Thyroid gland (tissue), 4 donors: ENCODE measurements around the gene TOM1L2. TPM values are rescaled to one million over a fixed set of nuclear protein-coding genes. Genes with fewer than 3 reads are reported as not detected.

Experiments used
- DNase-seq, 2 donors: peaks; one replicate each; pipeline ENCODE4 v3.0.0-alpha.2; 2019
- H3K27ac ChIP-seq, 3 donors: fragments of 200-600 bp; sonication (generic); 1 replicate in 2 of 3; 2 replicates in 1 of 3; pipeline ENCODE4 v1.5.1; 2016 to 2019; ENCODE audit warnings: mild to moderate bottlenecking in 1 of 3, moderate library complexity in 1 of 3
- H3K27me3 ChIP-seq: fragments of 200-600 bp; sonication (generic); one replicate; pipeline ENCODE4 v1.5.1; 2019
- H3K36me3 ChIP-seq, 2 donors: fragments of 200-600 bp; sonication (generic); one replicate each; pipeline ENCODE4 v1.5.1; 2016 to 2019
- H3K4me1 ChIP-seq, 2 donors: fragments of 200-600 bp; sonication (generic); one replicate each; pipeline ENCODE4 v1.5.1; 2017 to 2019
- H3K4me3 ChIP-seq, 3 donors: fragments of 200-600 bp; sonication (generic); replicated peaks in 1 of 3; 1 replicate in 2 of 3; 2 replicates in 1 of 3; pipeline ENCODE4 v1.5.1; 2016; ENCODE audit warnings: mild to moderate bottlenecking in 1 of 3
- H3K9me3 ChIP-seq: fragments of 200-600 bp; sonication (generic); one replicate; pipeline ENCODE4 v1.5.1; 2017
- POLR2A ChIP-seq, 2 donors: fragments of 450-650 bp; IDR thresholded peaks; one replicate each; pipeline ENCODE4 v1.6.1; 2017; ENCODE audit warnings: antibody characterized with exemption in 2 of 2, mild to moderate bottlenecking in 2 of 2, moderate library complexity in 1 of 2
- WGBS, 2 donors: methylation state at CpG; one replicate each; pipeline ENCODE4 v1.1.5; 2017; 5-methylcytosine and 5-hydroxymethylcytosine counted together
- intact Hi-C: fragments of 100-400 bp; cut with DNase I; formaldehyde crosslinking; loops from one replicate; pipeline ENCODE4 v1.15.1; 2023
- total RNA-seq, 4 donors: library from RNA; depleted of rRNA; stranded (reverse); fragments of >200 nt; gene quantifications; one replicate each; pipeline ENCODE4 v1.2.3, GENCODE V29; 2016
- TF ChIP-seq, protein P1 (sequence below), 6 experiments: fragments of 200-600 bp in 3 of 6; fragments of 450-650 bp in 3 of 6; sonication (generic) in 3 of 6; IDR thresholded peaks; one replicate each; pipeline ENCODE4 v1.5.1; 2016 to 2019; ENCODE audit warnings: antibody characterized with exemption in 6 of 6, mild to moderate bottlenecking in 2 of 6, inconsistent platforms in 1 of 6, moderate library complexity in 1 of 6

TOM1L2 gene
- total RNA-seq, 4 donors from 2014 or later: 138 to 881 (median 257) TPM

DNA sequence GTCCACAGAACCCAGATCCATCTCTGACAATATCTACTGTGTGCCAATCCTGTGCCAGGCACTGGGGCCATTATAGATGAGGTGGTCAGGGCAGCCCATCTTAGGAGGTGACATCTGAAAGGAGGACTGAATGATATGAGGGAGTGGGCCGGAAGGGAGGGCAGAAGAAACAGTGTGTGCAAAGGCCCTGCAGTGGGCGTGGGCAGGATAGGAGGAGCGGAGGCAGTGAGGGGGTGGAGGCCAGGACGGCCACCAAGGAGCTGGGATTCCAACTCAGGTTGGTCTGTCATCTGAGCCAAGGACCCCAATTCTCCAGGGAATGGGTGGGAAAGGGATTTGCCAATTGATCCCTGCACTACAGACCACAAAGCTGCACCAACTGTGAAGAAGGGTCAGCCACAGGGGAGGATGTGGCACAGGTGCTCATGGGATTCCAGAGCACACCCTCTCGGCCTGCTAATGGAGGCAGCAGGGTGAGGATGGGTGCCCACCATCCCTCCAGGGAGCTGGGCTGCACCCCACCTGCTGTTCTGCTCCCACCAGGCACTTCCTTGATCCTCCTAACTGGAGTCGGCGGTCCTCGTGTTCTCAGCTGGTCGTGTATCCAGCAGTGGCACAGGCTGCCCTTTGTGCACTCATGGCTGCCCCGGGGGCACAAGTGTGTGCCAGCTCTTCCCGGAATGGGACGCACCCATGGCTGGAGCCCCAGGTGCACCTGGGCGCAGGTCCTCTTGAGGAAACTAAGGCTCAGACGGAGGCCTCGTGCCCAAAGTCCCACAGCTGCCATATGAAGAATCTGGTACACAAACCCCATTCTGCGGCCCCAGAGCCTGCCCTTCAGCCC, 145.0 kb downstream of the TOM1L2 start:
- WGBS, 2 donors: 98 to 100% methylated on average over 5 of the region's 16 CpGs
- no peaks in the 10 kb centered on the region for H3K9me3 ChIP-seq
- intact Hi-C loops: no loop called here
- H3K4me1 ChIP-seq: peaks cover 39 to 60% of the 10 kb centered on the region in 2 donors
- H3K27ac ChIP-seq: peak overlapping the region in 1 of 3 donors; percentile 12
- no peaks in the 10 kb centered on the region for H3K27me3 ChIP-seq
- no peaks in the 10 kb centered on the region for H3K36me3 ChIP-seq
- DNase-seq: no peak
- TF ChIP-seq, protein P1, sequence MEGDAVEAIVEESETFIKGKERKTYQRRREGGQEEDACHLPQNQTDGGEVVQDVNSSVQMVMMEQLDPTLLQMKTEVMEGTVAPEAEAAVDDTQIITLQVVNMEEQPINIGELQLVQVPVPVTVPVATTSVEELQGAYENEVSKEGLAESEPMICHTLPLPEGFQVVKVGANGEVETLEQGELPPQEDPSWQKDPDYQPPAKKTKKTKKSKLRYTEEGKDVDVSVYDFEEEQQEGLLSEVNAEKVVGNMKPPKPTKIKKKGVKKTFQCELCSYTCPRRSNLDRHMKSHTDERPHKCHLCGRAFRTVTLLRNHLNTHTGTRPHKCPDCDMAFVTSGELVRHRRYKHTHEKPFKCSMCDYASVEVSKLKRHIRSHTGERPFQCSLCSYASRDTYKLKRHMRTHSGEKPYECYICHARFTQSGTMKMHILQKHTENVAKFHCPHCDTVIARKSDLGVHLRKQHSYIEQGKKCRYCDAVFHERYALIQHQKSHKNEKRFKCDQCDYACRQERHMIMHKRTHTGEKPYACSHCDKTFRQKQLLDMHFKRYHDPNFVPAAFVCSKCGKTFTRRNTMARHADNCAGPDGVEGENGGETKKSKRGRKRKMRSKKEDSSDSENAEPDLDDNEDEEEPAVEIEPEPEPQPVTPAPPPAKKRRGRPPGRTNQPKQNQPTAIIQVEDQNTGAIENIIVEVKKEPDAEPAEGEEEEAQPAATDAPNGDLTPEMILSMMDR (IDR thresholded peaks at IDR 0.05): no peak
- no peak for TF ChIP-seq POLR2A (IDR thresholded peaks at IDR 0.05)
- no peak overlapping the region for H3K4me3 ChIP-seq

DNA sequence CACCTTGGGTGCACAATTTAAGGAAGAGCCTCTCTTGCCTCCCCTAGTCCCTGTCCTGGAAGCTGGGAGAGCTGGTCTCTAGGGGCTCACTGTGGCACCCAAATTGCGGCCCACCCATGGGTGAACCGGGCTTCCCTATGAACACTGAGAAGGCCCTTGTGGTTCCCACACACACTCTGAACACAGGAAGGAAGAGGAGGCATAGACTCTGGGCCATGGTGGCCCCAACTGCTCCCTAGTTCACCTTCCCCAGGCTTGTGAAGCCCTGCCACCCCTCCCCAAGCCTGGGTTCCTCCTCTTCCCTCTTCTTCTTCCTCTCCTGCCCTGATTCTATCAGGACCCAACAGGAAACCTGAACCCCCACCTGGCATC, 145.9 kb downstream of the TOM1L2 start:
- WGBS, 2 donors: 76 to 88% methylated on average over 2 of the region's 2 CpGs
- DNase-seq: no peak
- Histone ChIP-seq H3K4me3 (no peak overlapping the region), H3K9me3 (no peaks in the 10 kb centered on the region), H3K36me3 (no peaks in the 10 kb centered on the region), H3K27ac (peak overlapping the region in 2 of 3 donors; percentile 50 to 85), H3K4me1 (peaks cover 41 to 67% of the 10 kb centered on the region in 2 donors), H3K27me3 (no peaks in the 10 kb centered on the region)
- intact Hi-C loops: no loop called here
- TF ChIP-seq POLR2A (IDR thresholded peaks at IDR 0.05): no peak
- TF ChIP-seq, protein P1 (IDR thresholded peaks at IDR 0.05): no peak

DNA sequence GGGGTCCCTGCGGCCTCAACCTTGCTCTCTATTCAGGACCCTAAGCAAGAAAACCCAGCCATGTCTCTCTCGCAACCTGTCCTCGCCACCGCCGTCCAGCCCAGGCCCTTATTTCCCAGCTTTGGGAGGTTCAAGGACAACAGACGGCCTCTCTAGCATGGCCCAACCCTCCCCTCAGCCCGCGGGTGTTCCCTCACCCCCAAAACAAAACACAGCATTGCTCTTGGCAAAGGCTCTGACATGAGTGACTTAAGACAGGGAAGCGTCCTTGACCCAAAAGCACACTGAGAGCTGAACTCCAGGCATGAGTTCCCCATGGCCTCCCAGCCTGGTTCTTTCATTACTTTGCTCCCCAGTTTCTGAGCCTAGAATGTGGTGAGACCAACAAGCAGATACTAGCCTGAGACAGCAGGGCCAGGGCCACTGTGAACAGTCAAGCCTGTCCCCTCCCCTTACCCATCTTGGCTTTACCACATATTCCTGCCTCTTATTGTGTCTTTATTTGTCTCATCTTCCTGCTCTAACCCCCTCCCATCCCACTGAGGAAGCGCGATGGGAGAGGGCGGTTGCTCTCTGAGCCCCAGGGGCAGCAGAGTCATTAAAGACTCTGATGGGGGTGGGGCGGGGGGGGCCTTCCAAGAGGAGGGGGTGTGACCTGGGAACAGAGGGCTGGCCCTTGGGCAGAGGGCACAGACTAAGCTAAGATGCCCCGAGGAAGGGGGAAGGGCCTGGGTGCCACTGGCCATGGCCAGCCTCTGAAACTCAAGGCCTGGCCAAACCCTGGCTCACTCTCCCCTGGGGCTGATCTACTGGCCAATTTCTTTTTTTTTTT, 147.2 kb downstream of the TOM1L2 start:
- Histone ChIP-seq H3K36me3 (peaks cover 0 to 2% of the 10 kb centered on the region in 2 donors), H3K4me1 (peaks cover 41 to 65% of the 10 kb centered on the region in 2 donors), H3K27me3 (no peaks in the 10 kb centered on the region), H3K27ac (peak overlapping the region; percentile 85 to 91 (median 90)), H3K4me3 (no peak overlapping the region), H3K9me3 (no peaks in the 10 kb centered on the region)
- DNase-seq: peak; percentile 58 to 66
- WGBS, 2 donors: 26 to 42% methylated on average over 13 to 14 of the region's 14 CpGs
- no peak for TF ChIP-seq POLR2A (IDR thresholded peaks at IDR 0.05)
- TF ChIP-seq, protein P1 (IDR thresholded peaks at IDR 0.05): no peak
- intact Hi-C loops: no loop called here

DNA sequence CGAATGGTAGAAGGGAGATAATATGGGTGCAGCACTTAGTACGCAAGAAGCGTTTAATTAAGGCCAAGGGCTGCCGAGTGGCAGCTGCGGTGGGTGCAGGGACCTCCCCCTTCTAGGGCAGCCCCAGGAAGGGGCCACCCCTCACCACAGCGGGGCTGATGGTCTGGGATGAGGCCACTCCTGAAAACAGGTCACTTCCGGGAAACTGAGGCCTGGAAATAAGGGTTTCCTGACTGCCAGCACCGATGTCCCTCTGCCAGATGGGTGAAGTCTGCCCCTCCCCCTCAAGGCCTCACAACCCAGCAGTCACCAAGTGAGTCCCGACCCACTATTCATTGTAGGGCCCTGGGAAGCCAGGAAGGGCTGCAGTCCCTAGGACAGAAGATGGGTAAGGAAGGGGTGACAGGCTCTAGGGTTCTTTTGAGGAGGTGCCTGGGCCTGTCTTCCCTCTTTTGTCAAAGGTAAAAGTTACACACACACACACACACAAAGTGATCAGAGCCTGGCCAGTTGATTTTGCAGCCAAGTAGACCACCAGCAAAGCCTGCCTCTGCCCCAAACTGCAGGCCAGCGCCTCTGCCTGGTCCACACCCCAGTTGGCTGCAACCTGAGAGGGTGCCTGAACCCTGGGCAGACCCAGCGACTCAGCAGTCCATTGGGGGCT, 147.9 kb downstream of the TOM1L2 start:
- TF ChIP-seq POLR2A (IDR thresholded peaks at IDR 0.05): no peak
- TF ChIP-seq, protein P1 (IDR thresholded peaks at IDR 0.05): no peak
- 9 to 17% methylated on average over 8 to 9 of the region's 11 CpGs for WGBS, 2 donors
- DNase-seq: peak in 1 of 2 donors; percentile 47
- peak overlapping the region in 1 of 3 donors; percentile 26 for H3K4me3 ChIP-seq
- H3K4me1 ChIP-seq: peaks cover 41 to 68% of the 10 kb centered on the region in 2 donors
- intact Hi-C loops: no loop called here
- peaks cover 2 to 9% of the 10 kb centered on the region in 2 donors for H3K36me3 ChIP-seq
- H3K27ac ChIP-seq: peak overlapping the region; percentile 85 to 91 (median 90)
- no peaks in the 10 kb centered on the region for H3K9me3 ChIP-seq
- H3K27me3 ChIP-seq: no peaks in the 10 kb centered on the region
